ENCODE measurements around the gene ADAMTS12. TPM values are rescaled to one million over a fixed set of nuclear protein-coding genes. Genes with fewer than 3 reads are reported as not detected.

Gene ADAMTS12
- total and polyA plus RNA-seq, 2 of the 8 experiments (the other 6 are each of a cell fraction or from before 2014, with no cell fraction given): 6.4 to 12.8 TPM

- no peaks in the 10 kb centered on the region for H3K79me1 ChIP-seq (ENCODE audit: low read depth, low read length)
- no peak overlapping the region for H2BK20ac ChIP-seq (ENCODE audit: low read length)
- WGBS, 2 experiments (ENCODE audit: extremely low coverage in 1 of 2, insufficient coverage in 1 of 2, insufficient read length in 1 of 2, insufficient replicate concordance in 2 of 2, low coverage in 1 of 2, low lambda C conversion rate in 2 of 2, missing lambda C conversion rate in 1 of 2): 78% methylated on average over 2 of the region's 2 CpGs; no CpG with 5 or more reads in 1 of the 2 experiments
- CTCF ChIA-PET (ENCODE audit: partially characterized antibody): interaction anchor here (0.5 to 1.3 kb wide), 4 partner anchors 14 to 376 kb away, joined by 3 read pairs; no protein-coding TSS in a partner anchor
- no peaks in the 10 kb centered on the region for H3K36me3 ChIP-seq (ENCODE audit: control insufficient read depth in 2 of 4, insufficient read depth in 4 of 4, low read length in 3 of 4)
- POLR2A ChIA-PET (ENCODE audit: partially characterized antibody): no interaction called here
- H3K23ac ChIP-seq (ENCODE audit: insufficient read length): no peak overlapping the region
- H4K20me1 ChIP-seq (replicated peaks in 1 of 2; ENCODE audit: control insufficient read depth in 1 of 2, insufficient read depth in 2 of 2, low read length in 2 of 2): no peaks in the 10 kb centered on the region
- H2AFZ ChIP-seq (ENCODE audit: low read length): no peak overlapping the region
- H3K27ac ChIP-seq (ENCODE audit: low read depth, low read length): no peak overlapping the region
- no peak overlapping the region for H2BK5ac ChIP-seq (ENCODE audit: low read depth, low read length)
- no peak overlapping the region for H2BK12ac ChIP-seq (ENCODE audit: low read depth, low read length)
- no peak overlapping the region for H2BK120ac ChIP-seq (replicated peaks; ENCODE audit: low read depth, low read length)
- H3K9ac ChIP-seq (replicated peaks in 1 of 4; ENCODE audit: extremely low read depth in 1 of 4, low read depth in 3 of 4, low read length in 3 of 4): no peak overlapping the region
- peaks cover 0 to 7% of the 10 kb centered on the region in 2 experiments; a peak in 1 of 4 replicates for H3K9me3 ChIP-seq (ENCODE audit: insufficient read depth in 2 of 2, low read depth in 1 of 2, low read length in 1 of 2)
- no peak overlapping the region for H4K8ac ChIP-seq (ENCODE audit: extremely low read depth, insufficient read depth, low read length)
- DNase-seq (ENCODE audit: low read depth in 1 of 2, low spot score in 2 of 2): no peak
- H3K27me3 ChIP-seq (replicated peaks in 1 of 4; ENCODE audit: control insufficient read depth in 3 of 4, extremely low read depth in 1 of 4, insufficient read depth in 3 of 4, low read length in 3 of 4): no peaks in the 10 kb centered on the region
- no peak overlapping the region for H3K18ac ChIP-seq (ENCODE audit: extremely low read depth, low read length)
- H2BK15ac ChIP-seq (ENCODE audit: low read length): no peak overlapping the region
- no peak overlapping the region for H4K91ac ChIP-seq (replicated peaks; ENCODE audit: insufficient read length, low read length)
- H2AK5ac ChIP-seq (ENCODE audit: low read depth, low read length): no peak overlapping the region
- H4K5ac ChIP-seq (ENCODE audit: insufficient read length, low read depth, low read length): no peak overlapping the region
- no peak overlapping the region for H3K56ac ChIP-seq (replicated peaks; ENCODE audit: insufficient read length, low read depth, low read length)
- H3K14ac ChIP-seq (ENCODE audit: insufficient read length): no peak overlapping the region
- H3K4me3 ChIP-seq (ENCODE audit: extremely low read depth in 1 of 4, insufficient read depth in 2 of 4, low read depth in 3 of 4, low read length in 4 of 4): no peak overlapping the region
- no peaks in the 10 kb centered on the region; the same call in 1 of the 2 replicates for H3K23me2 ChIP-seq (ENCODE audit: low read depth, low read length)
- no peak for FAIRE-seq
- H3K79me2 ChIP-seq (ENCODE audit: control insufficient read depth in 1 of 2, insufficient read depth in 2 of 2, low read length in 2 of 2): no peaks in the 10 kb centered on the region
- H3K4me1 ChIP-seq (replicated peaks in 1 of 4; ENCODE audit: control insufficient read depth in 3 of 4, insufficient read depth in 4 of 4, low read length in 3 of 4): no peaks in the 10 kb centered on the region
- no peak overlapping the region for H3K4me2 ChIP-seq (ENCODE audit: insufficient read depth in 1 of 2, low read depth in 2 of 2, low read length in 2 of 2)
- no peak overlapping the region for H3K4ac ChIP-seq (replicated peaks; ENCODE audit: insufficient read length, low read depth, low read length)
- no peak for TF ChIP-seq CBX5 (IDR thresholded peaks at IDR 0.05; ENCODE audit: low read depth, low read length)
- TF ChIP-seq CBX8 (IDR thresholded peaks at IDR 0.05; ENCODE audit: borderline replicate concordance, low read depth, low read length): no peak
- no peak for TF ChIP-seq CHD1 (IDR thresholded peaks at IDR 0.05; ENCODE audit: low read depth, low read length)
- TF ChIP-seq RBBP5 (IDR thresholded peaks at IDR 0.05; ENCODE audit: borderline replicate concordance, low read depth, low read length): no peak
- no peak for TF ChIP-seq EZH2 (IDR thresholded peaks at IDR 0.05; ENCODE audit: low read depth, low read length, severe bottlenecking)
- TF ChIP-seq SUZ12 (IDR thresholded peaks at IDR 0.05; ENCODE audit: low read length): no peak
- no peak for TF ChIP-seq RNF2 (IDR thresholded peaks at IDR 0.05; ENCODE audit: borderline replicate concordance, low read depth, low read length, missing control alignments, poor library complexity, severe bottlenecking)
- no peak for TF ChIP-seq BCL11A (IDR thresholded peaks at IDR 0.05; ENCODE audit: low read depth in 2 of 2, low read length in 2 of 2)
- no peak for TF ChIP-seq NANOG (IDR thresholded peaks at IDR 0.05; ENCODE audit: insufficient read depth, low read depth, low read length, poor library complexity, severe bottlenecking)
- no peak for TF ChIP-seq SP1 (IDR thresholded peaks at IDR 0.05; ENCODE audit: low read depth, low read length)
- no peak for TF ChIP-seq SIRT6 (IDR thresholded peaks at IDR 0.05; ENCODE audit: low read length)
These were observed 368.5 kb downstream of the ADAMTS12 start for GRCh38 chr5:33523208-33523771.

Data from H1 (cell line).